ENCODE results near the gene ANTXR1. TPM values are rescaled to one million over a fixed set of nuclear protein-coding genes. Genes with fewer than 3 reads are reported as not detected.

The ANTXR1 gene
- total RNA-seq, 1 experiment from 2014 or later = 181 TPM

- Histone ChIP-seq H3K27me3 (replicated peaks; ENCODE audit: insufficient read depth, low read depth, low read length, poor library complexity) (no peaks in the 10 kb centered on the region), H3K27ac (ENCODE audit: low read depth, low read length, poor library complexity, severe bottlenecking) (no peak overlapping the region), H3K4me1 (ENCODE audit: insufficient read depth, low read length, poor library complexity, severe bottlenecking) (peaks cover 9% of the 10 kb centered on the region), H3K9me3 (ENCODE audit: low read depth, low read length, poor library complexity, severe bottlenecking) (no peaks in the 10 kb centered on the region), H3K4me3 (ENCODE audit: low read depth, low read length, poor library complexity, severe bottlenecking) (no peak overlapping the region), H3K36me3 (ENCODE audit: insufficient read depth, low read length, poor library complexity, severe bottlenecking) (peaks cover 36% of the 10 kb centered on the region)
- intact Hi-C loops (cut with micrococcal nuclease; ENCODE audit: unreplicated experiment) = no loop called here
- TF ChIP-seq, protein P1, sequence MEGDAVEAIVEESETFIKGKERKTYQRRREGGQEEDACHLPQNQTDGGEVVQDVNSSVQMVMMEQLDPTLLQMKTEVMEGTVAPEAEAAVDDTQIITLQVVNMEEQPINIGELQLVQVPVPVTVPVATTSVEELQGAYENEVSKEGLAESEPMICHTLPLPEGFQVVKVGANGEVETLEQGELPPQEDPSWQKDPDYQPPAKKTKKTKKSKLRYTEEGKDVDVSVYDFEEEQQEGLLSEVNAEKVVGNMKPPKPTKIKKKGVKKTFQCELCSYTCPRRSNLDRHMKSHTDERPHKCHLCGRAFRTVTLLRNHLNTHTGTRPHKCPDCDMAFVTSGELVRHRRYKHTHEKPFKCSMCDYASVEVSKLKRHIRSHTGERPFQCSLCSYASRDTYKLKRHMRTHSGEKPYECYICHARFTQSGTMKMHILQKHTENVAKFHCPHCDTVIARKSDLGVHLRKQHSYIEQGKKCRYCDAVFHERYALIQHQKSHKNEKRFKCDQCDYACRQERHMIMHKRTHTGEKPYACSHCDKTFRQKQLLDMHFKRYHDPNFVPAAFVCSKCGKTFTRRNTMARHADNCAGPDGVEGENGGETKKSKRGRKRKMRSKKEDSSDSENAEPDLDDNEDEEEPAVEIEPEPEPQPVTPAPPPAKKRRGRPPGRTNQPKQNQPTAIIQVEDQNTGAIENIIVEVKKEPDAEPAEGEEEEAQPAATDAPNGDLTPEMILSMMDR (conservative IDR thresholded peaks at IDR 0.05; ENCODE audit: low read depth, low read length) = no peak
- no peak for TF ChIP-seq EZH2 (IDR thresholded peaks at IDR 0.05; ENCODE audit: borderline replicate concordance, low read depth, low read length, poor library complexity, severe bottlenecking)
- CTCF ChIA-PET = no interaction called here
- BruUV-seq (replicated peaks) = no TSS peak
- POLR2A ChIA-PET (ENCODE audit: low non-redundant PET) = no interaction called here
- DNase-seq (ENCODE audit: low spot score) = no peak
Measured at GRCh38 chr2:69190743-69191404, 177.9 kb downstream of the ANTXR1 start.

DNA sequence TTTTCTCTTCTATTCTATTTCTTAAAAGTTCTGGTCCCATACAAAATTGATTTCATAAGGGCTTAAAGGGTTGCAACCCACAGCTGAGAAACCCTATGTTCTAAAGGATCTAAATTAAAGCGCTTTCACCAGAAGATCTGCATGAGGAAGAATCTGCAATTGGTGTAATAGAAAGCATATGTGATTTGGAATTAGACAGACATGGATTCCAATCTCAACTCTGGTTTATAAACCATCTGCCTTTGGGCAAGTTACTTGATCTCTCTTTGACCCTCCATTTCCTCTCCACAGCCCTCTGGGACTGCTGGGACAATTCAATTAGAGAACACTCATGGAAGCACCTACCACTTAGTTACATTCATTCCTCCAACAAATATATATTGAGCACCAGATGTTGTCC is 178.7 kb downstream of the ANTXR1 start:
- CTCF ChIA-PET = no interaction called here
- Histone ChIP-seq H3K27ac (ENCODE audit: low read depth, low read length, poor library complexity, severe bottlenecking) (no peak overlapping the region), H3K9me3 (ENCODE audit: low read depth, low read length, poor library complexity, severe bottlenecking) (no peaks in the 10 kb centered on the region), H3K4me1 (ENCODE audit: insufficient read depth, low read length, poor library complexity, severe bottlenecking) (peaks cover 9% of the 10 kb centered on the region), H3K27me3 (replicated peaks; ENCODE audit: insufficient read depth, low read depth, low read length, poor library complexity) (no peaks in the 10 kb centered on the region), H3K4me3 (ENCODE audit: low read depth, low read length, poor library complexity, severe bottlenecking) (no peak overlapping the region), H3K36me3 (ENCODE audit: insufficient read depth, low read length, poor library complexity, severe bottlenecking) (peaks cover 36% of the 10 kb centered on the region)
- DNase-seq (ENCODE audit: low spot score) = peak; percentile 65
- BruUV-seq (replicated peaks) = no TSS peak
- intact Hi-C loops (cut with micrococcal nuclease; ENCODE audit: unreplicated experiment) = no loop called here
- POLR2A ChIA-PET (ENCODE audit: low non-redundant PET) = no interaction called here
- TF ChIP-seq, protein P1 (conservative IDR thresholded peaks at IDR 0.05; ENCODE audit: low read depth, low read length) = no peak
- no peak for TF ChIP-seq EZH2 (IDR thresholded peaks at IDR 0.05; ENCODE audit: borderline replicate concordance, low read depth, low read length, poor library complexity, severe bottlenecking)

GRCh38 chr2:69192176-69192945 is 179.4 kb downstream of the ANTXR1 start:
- no peak overlapping the region for H3K27ac ChIP-seq (ENCODE audit: low read depth, low read length, poor library complexity, severe bottlenecking)
- no TSS peak for BruUV-seq (replicated peaks)
- intact Hi-C loops (cut with micrococcal nuclease; ENCODE audit: unreplicated experiment) = no loop called here
- CTCF ChIA-PET = no interaction called here
- peaks cover 33% of the 10 kb centered on the region for H3K36me3 ChIP-seq (ENCODE audit: insufficient read depth, low read length, poor library complexity, severe bottlenecking)
- DNase-seq (ENCODE audit: low spot score) = no peak
- H3K4me3 ChIP-seq (ENCODE audit: low read depth, low read length, poor library complexity, severe bottlenecking) = no peak overlapping the region
- peaks cover 9% of the 10 kb centered on the region for H3K4me1 ChIP-seq (ENCODE audit: insufficient read depth, low read length, poor library complexity, severe bottlenecking)
- H3K27me3 ChIP-seq (replicated peaks; ENCODE audit: insufficient read depth, low read depth, low read length, poor library complexity) = no peaks in the 10 kb centered on the region
- H3K9me3 ChIP-seq (ENCODE audit: low read depth, low read length, poor library complexity, severe bottlenecking) = no peaks in the 10 kb centered on the region
- no peak for TF ChIP-seq EZH2 (IDR thresholded peaks at IDR 0.05; ENCODE audit: borderline replicate concordance, low read depth, low read length, poor library complexity, severe bottlenecking)
- TF ChIP-seq, protein P1 (conservative IDR thresholded peaks at IDR 0.05; ENCODE audit: low read depth, low read length) = no peak
- POLR2A ChIA-PET (ENCODE audit: low non-redundant PET) = no interaction called here

All from A673 (cell line).